Measurements from ENCODE around the gene CASK.

CASK gene

GRCh38 chrX:41561045-41561444 lies 362.3 kb downstream of the CASK start:
- DNase-seq (ENCODE audit: low spot score): no peak

- no peak for DNase-seq (ENCODE audit: low spot score)
Measured at GRCh38 chrX:41559235-41560052, 363.9 kb downstream of the CASK start.

- no peak for DNase-seq (ENCODE audit: low spot score)
Measured at GRCh38 chrX:41558531-41558930, 364.8 kb downstream of the CASK start.

- no peak for DNase-seq (ENCODE audit: low spot score)
Measured at GRCh38 chrX:41556958-41557357, 366.4 kb downstream of the CASK start.

- DNase-seq (ENCODE audit: low spot score): no peak
Measured at GRCh38 chrX:41553688-41554087, 369.7 kb downstream of the CASK start.

- DNase-seq (ENCODE audit: low spot score): no peak
Measured at GRCh38 chrX:41548411-41548810, 374.9 kb downstream of the CASK start.

GRCh38 chrX:41543668-41544067 lies 379.7 kb downstream of the CASK start:
- DNase-seq (ENCODE audit: low spot score): no peak

GRCh38 chrX:41543025-41543424 lies 380.3 kb downstream of the CASK start:
- no peak for DNase-seq (ENCODE audit: low spot score)

GRCh38 chrX:41542536-41542935 lies 380.8 kb downstream of the CASK start:
- DNase-seq (ENCODE audit: low spot score): no peak

- DNase-seq (ENCODE audit: low spot score): no peak
Measured at GRCh38 chrX:41542135-41542534, 381.2 kb downstream of the CASK start.

GRCh38 chrX:41541386-41541785 lies 382.0 kb downstream of the CASK start:
- no peak for DNase-seq (ENCODE audit: low spot score)

- DNase-seq (ENCODE audit: low spot score): no peak
Measured at GRCh38 chrX:41538707-41539106, 384.6 kb downstream of the CASK start.

- DNase-seq (ENCODE audit: low spot score): no peak
Measured at GRCh38 chrX:41530085-41530484, 393.3 kb downstream of the CASK start.

- DNase-seq (ENCODE audit: low spot score): no peak
Measured at GRCh38 chrX:41529221-41529620, 394.1 kb downstream of the CASK start.

GRCh38 chrX:41528784-41529183 lies 394.6 kb downstream of the CASK start:
- DNase-seq (ENCODE audit: low spot score): no peak

- DNase-seq (ENCODE audit: low spot score): no peak
Measured at GRCh38 chrX:41526925-41527324, 396.4 kb downstream of the CASK start.

- DNase-seq (ENCODE audit: low spot score): no peak
Measured at GRCh38 chrX:41526271-41526670, 397.1 kb downstream of the CASK start.

- DNase-seq (ENCODE audit: low spot score): no peak
Measured at GRCh38 chrX:41522671-41523070, 400.7 kb downstream of the CASK start.

GRCh38 chrX:41522081-41522480 lies 401.3 kb downstream of the CASK start:
- no peak for DNase-seq (ENCODE audit: low spot score)

- no peak for DNase-seq (ENCODE audit: low spot score)
Measured at GRCh38 chrX:41519468-41519867, 403.9 kb downstream of the CASK start.

- DNase-seq (ENCODE audit: low spot score): no peak
Measured at GRCh38 chrX:41518841-41519220, 404.5 kb downstream of the CASK start.

GRCh38 chrX:41518127-41518840 lies 405.1 kb downstream of the CASK start:
- DNase-seq (ENCODE audit: low spot score): no peak

- DNase-seq (ENCODE audit: low spot score): no peak
Measured at GRCh38 chrX:41516999-41517765, 406.2 kb downstream of the CASK start.

Data from hematopoietic multipotent progenitor cell treated with erythropoietin and hydrocortisone succinate and interleukin-3 and kit ligand, for 17 days (in vitro differentiated cells).